ENCODE measurements around the gene HOXA5.

The HOXA5 gene

GRCh38 chr7:27092819-27093110 lies 50.7 kb downstream of the HOXA5 start:
- no peak for DNase-seq

- DNase-seq = no peak
Observed at GRCh38 chr7:27091941-27092818, 51.3 kb downstream of the HOXA5 start.

- DNase-seq = no peak
Observed at GRCh38 chr7:27091105-27091504, 52.4 kb downstream of the HOXA5 start.
